Esophagus muscularis mucosa (tissue), 4 donors: ENCODE results near the gene ZNF385C.

Experiments used
- CTCF ChIP-seq, 3 experiments: fragments of 200-600 bp in 2 of 3; fragments of 450-650 bp in 1 of 3; sonication (generic) in 2 of 3; IDR thresholded peaks; one replicate each; pipeline ENCODE4 v1.5.1; 2017 to 2019; ENCODE audit warnings: antibody characterized with exemption in 3 of 3, mild to moderate bottlenecking in 2 of 3, moderate library complexity in 1 of 3
- EP300 ChIP-seq: sonication (generic); formaldehyde crosslinking; IDR thresholded peaks from one replicate; pipeline ENCODE4 v1.6.1; 2017; ENCODE audit warnings: antibody characterized with exemption
- POLR2AphosphoS5 ChIP-seq, 2 donors: sonication (generic); formaldehyde crosslinking; IDR thresholded peaks; one replicate each; pipeline ENCODE4 v1.6.1; 2017; ENCODE audit warnings: antibody characterized with exemption in 2 of 2

DNA sequence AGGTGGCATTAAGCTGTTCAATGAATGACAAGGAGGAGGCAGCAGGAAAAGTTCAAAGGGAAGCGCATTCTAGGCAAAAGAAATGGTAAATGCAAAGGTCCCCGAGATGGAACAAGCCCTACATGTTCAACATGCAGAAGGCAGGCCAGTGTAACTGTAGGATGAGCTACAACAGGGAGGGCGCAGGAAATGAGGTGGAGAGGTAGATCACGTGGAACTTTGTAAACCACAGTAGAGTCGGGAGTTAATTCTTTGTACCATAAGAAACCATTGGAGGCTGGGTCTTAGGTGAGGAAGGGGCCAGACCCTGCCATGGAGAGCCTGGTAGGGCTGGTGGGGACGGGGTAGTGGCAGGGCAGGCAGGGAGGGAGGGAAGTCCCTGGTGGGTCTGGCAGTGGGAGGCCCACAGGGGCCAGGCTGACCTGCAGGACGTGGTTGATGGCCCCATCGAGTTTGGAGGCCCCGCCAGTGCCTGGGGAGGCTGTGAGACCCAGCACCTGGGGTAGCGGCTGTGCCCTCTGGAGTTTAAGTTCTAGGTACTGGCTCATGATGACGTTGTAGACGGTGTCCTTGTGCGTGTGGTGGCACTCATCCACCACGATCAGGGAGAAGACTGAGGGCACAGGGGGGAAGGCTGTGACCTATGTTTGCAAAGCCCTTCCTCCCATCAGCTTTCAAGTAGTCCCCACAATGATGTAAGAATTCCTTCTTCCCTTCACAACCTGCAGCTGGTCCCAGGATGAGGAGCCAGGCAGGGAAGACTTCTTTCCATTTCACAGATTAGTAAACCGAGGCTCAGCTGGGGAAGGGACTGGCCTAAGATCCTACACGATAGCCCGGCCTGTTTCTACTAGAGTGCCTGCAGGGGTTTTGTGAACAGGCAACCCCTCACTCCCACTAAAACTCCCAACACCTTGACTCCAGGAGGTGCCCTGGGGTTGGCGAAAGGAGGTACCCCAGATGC is 12.3 kb upstream of the ZNF385C start:
- no peak for TF ChIP-seq EP300
- TF ChIP-seq CTCF (IDR thresholded peaks at IDR 0.05) = no peak
- TF ChIP-seq POLR2AphosphoS5 (IDR thresholded peaks at IDR 0.05) = no peak
